HT1080 (cell line): Measurements from ENCODE around the gene CCDC184. TPM values are rescaled to one million over a fixed set of nuclear protein-coding genes. Genes with fewer than 3 reads are reported as not detected.
A peak's percentile ranks its signal among the peaks of the same experiment; 100 is the strongest.
"Not testable (repeated sequence)": the region's sequence is repeated elsewhere in the genome, so short reads cannot be mapped to it uniquely, and the experiment has no call there.

ENCODE experiments used
- DNase-seq: peaks from one replicate; pipeline ENCODE4 v3.0.0-alpha.2; 2015; ENCODE audit warnings: low read depth
- polyA plus RNA-seq, 2 experiments: library from polyadenylated mRNA; depleted of rRNA; stranded (reverse); fragments of >200 nt; gene quantifications; 2 replicates each; pipeline ENCODE4 v1.2.3, GENCODE V29; 2015
- total RNA-seq: library from RNA; depleted of rRNA; stranded (reverse); fragments of >200 nt; shearing (Covaris generic); gene quantifications from 2 replicates; pipeline ENCODE4 v1.2.3, GENCODE V29; 2014; rRNA removed

CCDC184 gene
- total RNA-seq, result 0.19 and 0.40 TPM in 2 replicates
- polyA plus RNA-seq (2015; cell fraction: cytosol; rRNA removed), result 0.35 and 0.43 TPM in 2 replicates
- polyA plus RNA-seq (2015; cell fraction: nucleus; rRNA removed), result 0.19 and 0.38 TPM in 2 replicates

GRCh38 chr12:48183091-48183875 is at the start of gene CCDC184:
CCDC184 (plus strand) TSS chr12:48183644; CDS start chr12:48184123, 479 bp downstream.
- DNase-seq, result peak; percentile 80

GRCh38 chr12:48135027-48135426 is 48.4 kb upstream of the CCDC184 start:
- DNase-seq, result no peak

- DNase-seq, result no peak
Observed at GRCh38 chr12:48142818-48143674, 40.4 kb upstream of the CCDC184 start.

- DNase-seq, result no peak
Observed at GRCh38 chr12:48143898-48144297, 39.5 kb upstream of the CCDC184 start.

GRCh38 chr12:48145981-48146380 is 37.5 kb upstream of the CCDC184 start:
- DNase-seq, result no peak

GRCh38 chr12:48151103-48151771 is 32.2 kb upstream of the CCDC184 start:
- DNase-seq, result no peak

- not testable (repeated sequence) for DNase-seq
Observed at GRCh38 chr12:48155786-48156185, 27.7 kb upstream of the CCDC184 start.

GRCh38 chr12:48156652-48157017 is 26.8 kb upstream of the CCDC184 start:
- DNase-seq, result no peak

- peak; percentile 98 for DNase-seq
Observed at GRCh38 chr12:48157018-48157888, 26.2 kb upstream of the CCDC184 start, which contains the start of gene ASB8. ASB8 (minus strand) TSS chr12:48157515; CDS start chr12:48153496, 4,019 bp downstream.

- DNase-seq, result no peak
Observed at GRCh38 chr12:48157889-48158370, 25.5 kb upstream of the CCDC184 start.

- DNase-seq, result peak; percentile 32
Observed at GRCh38 chr12:48160046-48160445, 23.4 kb upstream of the CCDC184 start.

- DNase-seq, result no peak
Observed at GRCh38 chr12:48160807-48161206, 22.6 kb upstream of the CCDC184 start.

GRCh38 chr12:48163150-48163747 is 20.2 kb upstream of the CCDC184 start:
- no peak for DNase-seq

- DNase-seq, result no peak
Observed at GRCh38 chr12:48164451-48164850, 19.0 kb upstream of the CCDC184 start.

- no peak for DNase-seq
Observed at GRCh38 chr12:48165089-48165981, 18.1 kb upstream of the CCDC184 start.

GRCh38 chr12:48169011-48169410 is 14.4 kb upstream of the CCDC184 start:
- DNase-seq, result no peak

GRCh38 chr12:48175613-48176416 is 7.6 kb upstream of the CCDC184 start:
- no peak for DNase-seq

- no peak for DNase-seq
Observed at GRCh38 chr12:48176417-48176751, 7.1 kb upstream of the CCDC184 start.
